GM19324 (cell line): ENCODE measurements around the gene COL4A1.

Source experiments
- ATAC-seq: cut with Tn5 transposase; IDR thresholded peaks from one replicate; pipeline ENCODE4 v1.9.1; 2021; ENCODE audit warnings: mild to moderate bottlenecking, moderate library complexity; ENCODE audit not compliant: unreplicated experiment, low FRiP score

COL4A1 gene

GRCh38 chr13:110244071-110244830 lies 62.7 kb downstream of the COL4A1 start:
- no peak for ATAC-seq

GRCh38 chr13:110242615-110243014 lies 64.3 kb downstream of the COL4A1 start:
- no peak for ATAC-seq

GRCh38 chr13:110240943-110241342 lies 66.0 kb downstream of the COL4A1 start:
- ATAC-seq = no peak

DNA sequence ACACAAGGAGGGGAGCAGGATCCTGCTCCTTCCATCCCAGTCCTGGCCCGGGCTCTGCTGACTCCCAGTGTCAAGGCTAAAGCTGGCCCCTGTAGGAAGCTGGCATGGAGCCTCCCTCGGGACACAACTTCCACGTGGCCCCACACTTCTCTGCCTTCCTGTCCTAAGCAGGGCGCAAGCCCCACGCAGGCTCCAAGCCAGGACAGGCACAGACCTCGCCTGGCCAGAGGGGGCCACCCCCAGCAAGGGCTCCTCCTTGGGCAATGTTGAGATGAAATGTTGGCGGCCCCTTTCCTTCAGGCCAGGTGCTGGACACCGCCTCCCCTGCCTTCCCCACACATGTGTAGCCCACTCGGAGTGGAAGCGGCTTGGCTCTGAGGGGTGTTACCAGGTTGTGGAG lies 66.6 kb downstream of the COL4A1 start:
- ATAC-seq = no peak

- no peak for ATAC-seq
These were observed 67.5 kb downstream of the COL4A1 start for GRCh38 chr13:110239280-110240125.

GRCh38 chr13:110238818-110239195 lies 68.2 kb downstream of the COL4A1 start:
- ATAC-seq = no peak

- ATAC-seq = no peak
These were observed 68.8 kb downstream of the COL4A1 start for GRCh38 chr13:110237875-110238817.

GRCh38 chr13:110236831-110237261 lies 70.1 kb downstream of the COL4A1 start:
- ATAC-seq = no peak

DNA sequence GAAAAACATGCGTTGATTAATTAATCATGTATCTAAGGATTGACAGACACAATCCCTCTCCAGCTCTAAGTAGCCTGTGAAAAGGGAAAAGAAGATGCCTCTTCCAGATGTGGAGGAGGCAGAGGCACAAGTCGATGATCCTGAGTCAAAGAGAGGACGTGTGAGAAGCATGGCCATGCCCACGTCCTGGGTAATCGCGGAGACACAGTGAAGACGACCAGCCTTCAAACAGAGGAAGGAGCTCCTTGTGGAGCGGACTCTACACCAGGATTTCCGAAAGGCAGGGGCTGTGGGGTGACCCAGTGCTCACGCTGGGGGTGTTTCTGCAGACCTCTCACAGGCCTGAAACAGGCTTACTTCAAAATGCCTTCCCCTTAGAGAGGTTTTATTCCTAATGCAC lies 70.5 kb downstream of the COL4A1 start:
- no peak for ATAC-seq

- ATAC-seq = no peak
These were observed 72.4 kb downstream of the COL4A1 start for GRCh38 chr13:110234532-110234931.

- ATAC-seq = no peak
These were observed 73.0 kb downstream of the COL4A1 start for GRCh38 chr13:110233951-110234280.

GRCh38 chr13:110233181-110233950 lies 73.6 kb downstream of the COL4A1 start:
- ATAC-seq = no peak

DNA sequence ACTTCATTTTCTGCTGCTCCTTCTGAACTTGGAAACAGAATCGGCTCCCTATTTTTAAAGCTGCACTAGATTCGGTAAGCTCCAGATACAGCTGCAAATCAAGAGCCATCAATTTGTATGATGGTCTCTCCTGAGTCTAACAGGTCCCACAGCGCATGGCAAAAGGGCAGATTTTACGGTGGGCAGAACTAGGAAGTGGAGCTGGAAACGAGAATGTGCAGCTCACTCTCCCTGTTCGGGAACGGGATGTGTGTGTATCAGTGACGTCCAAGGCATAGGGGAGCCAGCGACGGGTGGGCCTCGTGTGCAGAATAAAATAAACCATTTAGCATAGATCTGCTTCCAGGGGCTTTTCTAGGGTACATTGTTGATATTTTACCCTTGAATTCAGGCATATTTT lies 74.2 kb downstream of the COL4A1 start:
- no peak for ATAC-seq

DNA sequence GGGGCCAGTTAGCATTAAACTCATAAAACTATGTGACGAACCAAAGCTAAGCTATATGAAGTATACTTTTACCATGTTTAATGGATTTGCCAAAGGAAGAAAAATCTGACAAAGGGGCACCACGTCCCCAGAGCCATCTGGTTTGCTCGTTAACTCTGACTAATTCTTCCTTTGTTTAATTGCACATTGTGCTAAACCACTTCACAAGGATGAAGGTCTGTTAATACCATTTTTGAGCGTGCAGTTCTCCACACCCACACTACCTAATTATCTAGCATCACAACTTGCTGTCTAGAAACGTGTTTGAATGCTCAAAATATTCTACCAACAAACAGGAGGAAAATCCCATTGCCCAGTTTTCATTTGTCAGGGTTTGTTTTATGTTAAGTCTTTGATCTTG lies 74.8 kb downstream of the COL4A1 start:
- no peak for ATAC-seq

- no peak for ATAC-seq
These were observed 75.5 kb downstream of the COL4A1 start for GRCh38 chr13:110231348-110232047.

DNA sequence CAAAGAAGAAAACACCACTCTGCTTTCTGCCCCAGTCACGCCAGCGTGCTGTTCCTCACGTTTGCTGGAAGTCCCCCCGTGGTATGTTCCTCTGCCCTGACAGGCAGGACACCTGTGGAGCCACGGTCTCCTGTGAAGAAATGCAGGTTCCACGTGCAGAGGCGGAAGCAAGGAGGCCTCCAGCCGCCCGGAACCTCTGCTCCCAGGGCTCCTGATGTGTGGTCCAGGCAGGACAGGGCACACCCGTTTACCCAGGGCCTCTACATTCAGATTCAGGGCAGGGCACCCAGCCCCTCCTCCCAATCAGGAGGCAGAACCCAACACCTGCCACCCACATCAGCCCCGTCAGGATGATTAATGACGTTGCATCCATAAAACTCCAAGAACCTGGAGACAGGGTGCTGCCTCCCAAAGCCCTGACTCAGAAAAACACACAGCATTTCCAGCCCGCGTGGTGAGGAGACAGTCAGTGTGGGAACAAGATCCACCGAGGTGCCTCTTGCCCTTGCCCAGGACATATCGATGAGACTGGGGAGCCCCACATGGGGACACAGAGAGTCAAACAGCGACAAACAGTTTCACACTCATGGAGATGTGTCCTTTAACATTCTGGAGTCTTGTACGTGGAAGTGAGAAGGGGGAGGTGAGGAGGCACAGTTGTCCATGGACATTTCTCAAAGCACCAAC lies 76.2 kb downstream of the COL4A1 start:
- no peak for ATAC-seq

DNA sequence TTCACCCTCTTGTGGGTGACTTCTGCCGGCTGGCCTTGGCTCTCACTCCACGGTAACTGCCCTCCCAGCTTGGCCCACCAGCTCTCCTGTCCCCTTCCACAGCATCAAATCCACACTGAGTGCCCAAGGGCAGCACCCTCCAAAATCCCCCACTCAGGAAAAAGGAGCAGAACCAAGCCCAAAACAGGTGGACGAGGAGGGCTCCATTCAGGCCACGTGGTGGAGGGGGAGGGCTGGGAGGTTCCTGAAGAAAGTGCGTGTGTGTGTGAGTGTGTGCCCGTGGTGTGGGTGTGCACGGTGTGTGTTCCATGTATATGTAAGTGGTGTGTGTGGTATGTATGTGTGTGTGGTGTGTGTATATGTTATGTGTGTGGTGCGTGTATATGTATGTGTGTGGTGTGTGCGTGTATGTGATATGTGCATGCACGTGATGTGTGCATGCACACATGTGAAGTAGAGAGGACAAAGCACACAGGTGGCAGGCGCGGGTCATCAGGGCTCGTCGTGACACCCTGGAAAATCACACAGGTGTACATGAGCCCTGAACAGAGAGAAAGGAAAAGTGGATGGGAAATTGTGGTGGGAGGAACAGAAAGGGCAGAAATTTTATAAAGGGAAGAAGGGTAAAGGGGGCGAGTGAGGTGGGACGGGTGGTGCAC lies 76.9 kb downstream of the COL4A1 start:
- ATAC-seq = no peak
